Measurements from ENCODE around the gene ZFP14. TPM values are rescaled to one million over a fixed set of nuclear protein-coding genes. Genes with fewer than 3 reads are reported as not detected.

The ZFP14 gene
- total and polyA plus RNA-seq, 12 donors: 1.7 to 10.1 (median 4.1) TPM

DNA sequence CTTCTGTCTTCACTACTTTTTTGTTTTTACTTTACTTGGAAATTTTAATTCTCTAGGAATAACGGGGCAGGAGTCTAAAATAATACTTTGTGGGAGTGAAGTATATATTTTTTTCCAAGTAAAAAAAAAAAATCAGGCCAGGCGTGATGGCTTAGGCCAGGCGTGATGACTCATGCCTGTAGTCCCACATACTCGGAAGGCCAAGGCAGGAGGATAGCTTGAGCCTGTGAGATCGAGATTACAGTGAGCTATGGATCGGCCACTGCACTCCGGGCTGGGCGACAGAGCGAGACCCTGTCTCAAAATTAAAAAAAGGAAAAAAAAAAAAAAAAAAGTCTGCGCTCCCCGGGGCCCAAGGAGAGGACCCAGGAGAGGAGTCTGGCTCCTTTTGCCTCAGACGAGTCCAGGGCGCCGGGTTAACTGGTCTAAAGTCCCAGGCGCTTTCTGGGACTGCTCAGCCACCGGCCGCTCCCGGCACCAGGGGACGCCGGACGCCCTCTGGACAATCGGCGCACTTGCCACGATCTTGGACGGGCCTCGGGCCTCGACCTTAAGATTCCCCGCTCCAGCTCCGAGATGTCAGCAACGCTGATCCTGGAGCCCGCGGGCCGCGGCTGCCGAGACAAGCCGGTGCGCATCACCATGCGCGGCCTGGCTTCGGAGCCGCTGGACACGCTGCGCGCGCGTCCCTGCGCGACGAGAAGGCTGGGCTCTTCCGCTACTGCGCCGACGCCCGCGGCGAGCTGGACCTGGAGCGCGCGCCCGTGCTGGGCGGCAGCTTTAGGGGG, 42.2 kb upstream of the ZFP14 start:
- TF ChIP-seq, protein P1, sequence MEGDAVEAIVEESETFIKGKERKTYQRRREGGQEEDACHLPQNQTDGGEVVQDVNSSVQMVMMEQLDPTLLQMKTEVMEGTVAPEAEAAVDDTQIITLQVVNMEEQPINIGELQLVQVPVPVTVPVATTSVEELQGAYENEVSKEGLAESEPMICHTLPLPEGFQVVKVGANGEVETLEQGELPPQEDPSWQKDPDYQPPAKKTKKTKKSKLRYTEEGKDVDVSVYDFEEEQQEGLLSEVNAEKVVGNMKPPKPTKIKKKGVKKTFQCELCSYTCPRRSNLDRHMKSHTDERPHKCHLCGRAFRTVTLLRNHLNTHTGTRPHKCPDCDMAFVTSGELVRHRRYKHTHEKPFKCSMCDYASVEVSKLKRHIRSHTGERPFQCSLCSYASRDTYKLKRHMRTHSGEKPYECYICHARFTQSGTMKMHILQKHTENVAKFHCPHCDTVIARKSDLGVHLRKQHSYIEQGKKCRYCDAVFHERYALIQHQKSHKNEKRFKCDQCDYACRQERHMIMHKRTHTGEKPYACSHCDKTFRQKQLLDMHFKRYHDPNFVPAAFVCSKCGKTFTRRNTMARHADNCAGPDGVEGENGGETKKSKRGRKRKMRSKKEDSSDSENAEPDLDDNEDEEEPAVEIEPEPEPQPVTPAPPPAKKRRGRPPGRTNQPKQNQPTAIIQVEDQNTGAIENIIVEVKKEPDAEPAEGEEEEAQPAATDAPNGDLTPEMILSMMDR (IDR thresholded peaks at IDR 0.05): no peak
- TF ChIP-seq POLR2A (IDR thresholded peaks at IDR 0.05): peak in 1 of 2 donors; percentile 23
- DNase-seq: peak; percentile 16 to 57 (median 35)
- H3K9me3 ChIP-seq (replicated peaks in 1 of 3): no peaks in the 10 kb centered on the region
- H3K4me3 ChIP-seq: peak overlapping the region in 1 of 4 donors; percentile 53
- H3K27me3 ChIP-seq: no peaks in the 10 kb centered on the region
- WGBS, 4 donors: 7 to 27% (median 11%) methylated on average over 14 to 61 of the region's 61 CpGs
- intact Hi-C loops (cut with DNase I): no loop called here
- peak overlapping the region in 3 of 5 donors; percentile 37 to 44 (median 38) for H3K27ac ChIP-seq
- H3K4me1 ChIP-seq (replicated peaks in 1 of 2): peaks cover 6 to 24% of the 10 kb centered on the region in 2 donors
- H3K36me3 ChIP-seq (replicated peaks in 1 of 2): no peaks in the 10 kb centered on the region

GRCh38 chr19:36418287-36419001, 39.4 kb upstream of the ZFP14 start, which contains the start of gene ZFP82:
Gene ZFP82 (minus strand): TSS chr19:36418644. CDS start chr19:36409789, 8,855 bp downstream.
- Histone ChIP-seq H3K27me3 (no peaks in the 10 kb centered on the region), H3K4me3 (peak within 1 kb of the TSS; percentile 62 to 75 (median 66)), H3K27ac (peak within 1 kb of the TSS; percentile 25 to 94 (median 73)), H3K4me1 (replicated peaks in 1 of 2) (peaks cover 6 to 24% of the 10 kb centered on the region in 2 donors), H3K36me3 (replicated peaks in 1 of 2) (no peaks in the 10 kb centered on the region), H3K9me3 (replicated peaks in 1 of 3) (no peaks in the 10 kb centered on the region)
- intact Hi-C loops (cut with DNase I): no loop called here
- TF ChIP-seq, protein P1 (IDR thresholded peaks at IDR 0.05): peak in 1 of 6 experiments; percentile 9
- TF ChIP-seq POLR2A (IDR thresholded peaks at IDR 0.05): peak in 1 of 2 donors; percentile 68
- WGBS, 4 donors: 0 to 1% (median 1%) methylated on average over 15 to 70 of the region's 70 CpGs
- DNase-seq: peak; percentile 74 to 85 (median 79)

DNA sequence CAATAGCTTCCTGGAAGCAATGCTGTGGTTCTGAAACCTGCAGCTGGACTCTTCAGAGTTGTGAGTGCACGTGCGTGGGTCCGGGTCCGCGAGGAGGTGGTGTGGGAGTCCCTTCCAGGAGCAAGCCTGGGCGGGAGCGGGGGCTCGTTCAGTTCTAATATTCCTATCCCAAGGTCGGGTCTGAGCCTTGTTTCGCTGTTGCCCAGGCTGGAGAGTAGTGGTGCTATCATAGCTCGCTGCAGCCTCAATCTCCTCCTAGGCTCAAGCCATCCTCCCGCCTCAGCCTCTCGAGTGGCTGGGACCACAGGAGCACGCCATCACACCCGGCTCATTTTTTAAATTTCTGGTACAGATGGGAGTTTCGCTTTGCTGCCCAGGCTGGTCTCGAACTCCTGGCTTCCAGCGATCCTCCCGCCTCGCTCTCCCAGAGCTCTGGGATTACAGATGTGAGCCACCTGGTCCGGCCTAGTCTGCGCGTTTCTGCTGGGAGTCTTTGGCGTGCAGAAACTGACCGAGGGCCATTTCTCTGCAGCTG, 38.8 kb upstream of the ZFP14 start:
- DNase-seq: peak in 2 of 7 donors; percentile 11 to 15
- intact Hi-C loops (cut with DNase I): no loop called here
- Histone ChIP-seq H3K9me3 (replicated peaks in 1 of 3) (no peaks in the 10 kb centered on the region), H3K27me3 (no peaks in the 10 kb centered on the region), H3K27ac (peak overlapping the region in 3 of 5 donors; percentile 73 to 94 (median 90)), H3K36me3 (replicated peaks in 1 of 2) (no peaks in the 10 kb centered on the region), H3K4me1 (replicated peaks in 1 of 2) (peaks cover 6 to 24% of the 10 kb centered on the region in 2 donors), H3K4me3 (peak overlapping the region in 3 of 4 donors; percentile 62 to 75 (median 68))
- 12 to 39% (median 21%) methylated on average over 7 to 25 of the region's 25 CpGs for WGBS, 4 donors
- no peak for TF ChIP-seq POLR2A (IDR thresholded peaks at IDR 0.05)
- TF ChIP-seq, protein P1 (IDR thresholded peaks at IDR 0.05): no peak

DNA sequence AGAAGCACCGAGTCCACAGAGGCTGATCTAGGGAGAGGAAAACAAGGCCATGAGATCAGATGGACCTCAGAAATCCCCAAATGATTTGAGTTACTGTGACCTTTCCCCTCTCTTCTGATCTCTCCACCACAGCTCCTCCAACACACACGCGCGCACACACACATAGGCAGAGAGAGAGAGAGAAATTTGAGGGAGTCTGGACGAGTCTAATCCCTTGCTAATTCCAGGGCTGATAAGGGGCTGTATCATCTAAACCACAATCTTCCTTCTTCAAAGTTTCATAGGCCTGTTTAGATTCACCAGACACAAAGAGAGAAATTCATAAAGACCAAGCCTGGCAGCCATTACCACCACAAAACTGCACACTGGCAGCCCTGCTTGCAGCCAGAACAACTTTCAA, 30.8 kb upstream of the ZFP14 start:
- intact Hi-C loops (cut with DNase I): no loop called here
- 94 to 96% (median 95%) methylated on average over 5 of the region's 5 CpGs for WGBS, 4 donors

More for the DNA sequence above, 30.8 kb upstream of the ZFP14 start:
- Histone ChIP-seq H3K9me3 (replicated peaks in 1 of 3) (no peaks in the 10 kb centered on the region), H3K4me1 (replicated peaks in 1 of 2) (no peaks in the 10 kb centered on the region), H3K27me3 (no peaks in the 10 kb centered on the region), H3K36me3 (replicated peaks in 1 of 2) (peaks cover 0 to 44% of the 10 kb centered on the region in 2 donors), H3K27ac (no peak overlapping the region), H3K4me3 (no peak overlapping the region)
- TF ChIP-seq POLR2A (IDR thresholded peaks at IDR 0.05): no peak
- TF ChIP-seq, protein P1 (IDR thresholded peaks at IDR 0.05): no peak
- no peak for DNase-seq

Data from adrenal gland (tissue), 12 donors.